Ovary (tissue), 9 donors: ENCODE results near the gene PPARD. TPM values are rescaled to one million over a fixed set of nuclear protein-coding genes. Genes with fewer than 3 reads are reported as not detected.

ENCODE experiments used
- DNase-seq, 5 donors: peaks; one replicate each; pipeline ENCODE4 v3.0.0-alpha.2; 2019 to 2020
- H3K27ac ChIP-seq, 2 donors: fragments of 200-600 bp; one replicate each; pipeline versions ENCODE4 v1.5.1 to v1.8.0; 2019 to 2022
- H3K27me3 ChIP-seq: fragments of 200-600 bp; one replicate; pipeline ENCODE4 v1.8.0; 2022
- H3K36me3 ChIP-seq: fragments of 200-600 bp; sonication (generic); one replicate; pipeline ENCODE4 v1.5.1; 2019
- H3K4me1 ChIP-seq: one replicate; pipeline ENCODE4 v1.8.1; 2013; ENCODE audit warnings: mild to moderate bottlenecking, moderate library complexity; ENCODE audit not compliant: insufficient read depth
- H3K4me3 ChIP-seq: fragments of 200-600 bp; sonication (generic); one replicate; pipeline ENCODE4 v1.5.1; 2017
- H3K9me3 ChIP-seq, 2 donors: fragments of 200-600 bp in 1 of 2; sonication (generic) in 1 of 2; one replicate each; pipeline versions ENCODE4 v1.5.1 to v1.8.1; 2013 to 2019; ENCODE audit warnings: mild to moderate bottlenecking in 1 of 2, moderate library complexity in 1 of 2
- EP300 ChIP-seq: sonication (generic); formaldehyde crosslinking; IDR thresholded peaks from one replicate; pipeline ENCODE4 v1.6.1; 2017; ENCODE audit warnings: antibody characterized with exemption
- POLR2A ChIP-seq: fragments of 450-650 bp; IDR thresholded peaks from one replicate; pipeline ENCODE4 v1.6.1; 2017; ENCODE audit warnings: antibody characterized with exemption, mild to moderate bottlenecking, moderate library complexity
- WGBS, 3 donors: extraction: QIAGEN DNeasy Blood & Tissue Kit in 1 of 3; methylation state at CpG; one replicate each; pipeline versions ENCODE4 v1.1.5 to v1.1.7; 2013 to 2017; 5-methylcytosine and 5-hydroxymethylcytosine counted together
- intact Hi-C, 4 donors: fragments of 100-400 bp; cut with DNase I; formaldehyde crosslinking; loops; one replicate each; pipeline versions ENCODE4 v1.11.0 to v1.15.1; 2022 to 2023
- polyA plus RNA-seq, 2 donors: library from polyadenylated mRNA; stranded (reverse); fragments of 200-250 nt in 1 of 2; fragments of 350-450 nt in 1 of 2; fragmentation: Illumina TruSeq in 1 of 2; extraction: RNeasy Lipid Tissue Mini Kit (QIAGEN cat#74804) in 1 of 2; gene quantifications; one replicate each; pipeline ENCODE4 v1.2.3, GENCODE V29; 2013 to 2014
- total RNA-seq, 7 donors: library from RNA; depleted of rRNA in 2 of 7; stranded (reverse); fragments of >200 nt in 2 of 7; fragmentation: NEBNext Ultra II Directional in 3 of 7; extraction: Animal tissue kit (Norgen Biotek cat#: 25700) in 3 of 7; gene quantifications; one replicate each; pipeline versions ENCODE4 v1.1.0 to v1.2.4, GENCODE V29; 2016 to 2023
- TF ChIP-seq, protein P1 (sequence below), 3 donors: fragments of 450-650 bp in 2 of 3; fragments of 200-600 bp in 1 of 3; IDR thresholded peaks; one replicate each; pipeline versions ENCODE4 v1.5.1 to v1.8.0; 2016 to 2022; ENCODE audit warnings: antibody characterized with exemption in 3 of 3, mild to moderate bottlenecking in 1 of 3
- donor health status: DM: no; HTN: no; CAD: no; lungs with moderate emphysema.
- donor health status: DM: no; HTN: no; CAD: no.
- donor health status: Bipolar disorder and iron deficiency.
- donor health status: DM: yes; HTN: yes; CAD: no.
- donor health status: DM: no; HTN: no; CAD: no.
- donor health status: DM: yes; HTN: yes; CAD: no.

PPARD gene
- total and polyA plus RNA-seq, 9 donors = 7.9 to 55.9 (median 25.0) TPM

- DNase-seq = peak in 1 of 5 donors; percentile 39
- intact Hi-C loops = no loop called here
- H3K4me1 ChIP-seq = peaks cover 8% of the 10 kb centered on the region
- H3K27ac ChIP-seq = no peak overlapping the region
- no peaks in the 10 kb centered on the region for H3K27me3 ChIP-seq
- H3K9me3 ChIP-seq = no peaks in the 10 kb centered on the region
- H3K4me3 ChIP-seq = no peak overlapping the region
- WGBS, 3 donors = 81 to 89% (median 85%) methylated on average over 14 of the region's 14 CpGs
- TF ChIP-seq EP300 (no peak), POLR2A (no peak)
- H3K36me3 ChIP-seq = no peaks in the 10 kb centered on the region
Observed at GRCh38 chr6:35474131-35474941, 132.0 kb downstream of the PPARD start.

- DNase-seq = no peak
- no peak for TF ChIP-seq EP300
- TF ChIP-seq POLR2A = no peak
- TF ChIP-seq, protein P1, sequence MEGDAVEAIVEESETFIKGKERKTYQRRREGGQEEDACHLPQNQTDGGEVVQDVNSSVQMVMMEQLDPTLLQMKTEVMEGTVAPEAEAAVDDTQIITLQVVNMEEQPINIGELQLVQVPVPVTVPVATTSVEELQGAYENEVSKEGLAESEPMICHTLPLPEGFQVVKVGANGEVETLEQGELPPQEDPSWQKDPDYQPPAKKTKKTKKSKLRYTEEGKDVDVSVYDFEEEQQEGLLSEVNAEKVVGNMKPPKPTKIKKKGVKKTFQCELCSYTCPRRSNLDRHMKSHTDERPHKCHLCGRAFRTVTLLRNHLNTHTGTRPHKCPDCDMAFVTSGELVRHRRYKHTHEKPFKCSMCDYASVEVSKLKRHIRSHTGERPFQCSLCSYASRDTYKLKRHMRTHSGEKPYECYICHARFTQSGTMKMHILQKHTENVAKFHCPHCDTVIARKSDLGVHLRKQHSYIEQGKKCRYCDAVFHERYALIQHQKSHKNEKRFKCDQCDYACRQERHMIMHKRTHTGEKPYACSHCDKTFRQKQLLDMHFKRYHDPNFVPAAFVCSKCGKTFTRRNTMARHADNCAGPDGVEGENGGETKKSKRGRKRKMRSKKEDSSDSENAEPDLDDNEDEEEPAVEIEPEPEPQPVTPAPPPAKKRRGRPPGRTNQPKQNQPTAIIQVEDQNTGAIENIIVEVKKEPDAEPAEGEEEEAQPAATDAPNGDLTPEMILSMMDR (IDR thresholded peaks at IDR 0.05) = no peak
- Histone ChIP-seq H3K9me3 (no peaks in the 10 kb centered on the region), H3K36me3 (no peaks in the 10 kb centered on the region), H3K27me3 (no peaks in the 10 kb centered on the region), H3K4me1 (peaks cover 4% of the 10 kb centered on the region), H3K27ac (no peak overlapping the region), H3K4me3 (no peak overlapping the region)
- WGBS, 3 donors = 86 to 89% (median 87%) methylated on average over 20 of the region's 20 CpGs
- intact Hi-C loops = no loop called here
Observed at GRCh38 chr6:35474942-35475570, 132.7 kb downstream of the PPARD start.

DNA sequence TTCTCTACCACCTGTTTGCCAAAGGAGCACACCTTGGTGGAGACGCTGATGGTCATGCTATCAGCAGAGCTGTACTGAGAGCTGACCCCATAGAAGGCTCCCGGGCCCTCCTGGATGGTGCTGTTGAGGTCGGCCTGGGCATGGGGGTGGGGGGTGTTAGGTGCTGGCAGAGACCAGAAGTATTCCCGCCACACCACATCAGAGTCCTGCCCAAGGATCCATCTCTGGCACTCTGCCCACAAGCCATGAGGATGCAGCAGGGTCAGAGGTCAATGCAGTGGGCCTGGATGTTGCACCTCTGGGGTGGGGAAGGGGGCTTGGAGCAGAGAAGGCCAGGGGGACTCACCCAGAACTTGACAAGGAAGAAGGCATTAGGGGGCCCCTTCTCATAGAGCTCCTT lies 133.2 kb downstream of the PPARD start:
- Histone ChIP-seq H3K4me3 (no peak overlapping the region), H3K36me3 (no peaks in the 10 kb centered on the region), H3K27me3 (no peaks in the 10 kb centered on the region), H3K9me3 (no peaks in the 10 kb centered on the region), H3K4me1 (peaks cover 4% of the 10 kb centered on the region), H3K27ac (no peak overlapping the region)
- TF ChIP-seq POLR2A = no peak
- TF ChIP-seq EP300 = no peak
- TF ChIP-seq, protein P1 (IDR thresholded peaks at IDR 0.05) = no peak
- intact Hi-C loops = no loop called here
- DNase-seq = no peak
- WGBS, 3 donors = 63 to 83% (median 73%) methylated on average over 4 of the region's 4 CpGs

- WGBS, 3 donors = 74 to 78% (median 77%) methylated on average over 14 of the region's 14 CpGs
- Histone ChIP-seq H3K36me3 (no peaks in the 10 kb centered on the region), H3K4me1 (peaks cover 4% of the 10 kb centered on the region), H3K4me3 (no peak overlapping the region), H3K9me3 (no peaks in the 10 kb centered on the region), H3K27ac (no peak overlapping the region), H3K27me3 (no peaks in the 10 kb centered on the region)
- TF ChIP-seq POLR2A (no peak), EP300 (no peak)
- TF ChIP-seq, protein P1 (IDR thresholded peaks at IDR 0.05) = no peak
- no peak for DNase-seq
- intact Hi-C loops = no loop called here
Observed at GRCh38 chr6:35476004-35476403, 133.6 kb downstream of the PPARD start.

- no peak overlapping the region for H3K27ac ChIP-seq
- H3K27me3 ChIP-seq = no peaks in the 10 kb centered on the region
- no peak for DNase-seq
- WGBS, 3 donors = 79 to 86% (median 83%) methylated on average over 7 to 8 of the region's 8 CpGs
- H3K36me3 ChIP-seq = no peaks in the 10 kb centered on the region
- intact Hi-C loops = no loop called here
- H3K4me3 ChIP-seq = no peak overlapping the region
- TF ChIP-seq, protein P1 (IDR thresholded peaks at IDR 0.05) = no peak
- TF ChIP-seq EP300 = no peak
- no peak for TF ChIP-seq POLR2A
- H3K9me3 ChIP-seq = no peaks in the 10 kb centered on the region
- no peaks in the 10 kb centered on the region for H3K4me1 ChIP-seq
Observed at GRCh38 chr6:35477028-35477427, 134.7 kb downstream of the PPARD start.
